Measurements from ENCODE around the gene ZNF160.
"Not testable (repeated sequence)": the region's sequence is repeated elsewhere in the genome, so short reads cannot be mapped to it uniquely, and the experiment has no call there.

The ZNF160 gene

GRCh38 chr19:53091413-53092254 is 11.6 kb downstream of the ZNF160 start:
- DNase-seq (ENCODE audit: low spot score), result no peak

- peak; percentile 30 for DNase-seq (ENCODE audit: low spot score)
Observed at GRCh38 chr19:53088091-53088490, 15.1 kb downstream of the ZNF160 start.

GRCh38 chr19:53086949-53087348 is 16.3 kb downstream of the ZNF160 start:
- DNase-seq (ENCODE audit: low spot score), result peak; percentile 86

- DNase-seq (ENCODE audit: low spot score), result no peak
Observed at GRCh38 chr19:53085496-53085895, 17.7 kb downstream of the ZNF160 start.

- no peak for DNase-seq (ENCODE audit: low spot score)
Observed at GRCh38 chr19:53082929-53083328, 20.3 kb downstream of the ZNF160 start.

- no peak for DNase-seq (ENCODE audit: low spot score)
Observed at GRCh38 chr19:53079313-53079924, 23.8 kb downstream of the ZNF160 start.

GRCh38 chr19:53078668-53079067 is 24.6 kb downstream of the ZNF160 start:
- no peak for DNase-seq (ENCODE audit: low spot score)

GRCh38 chr19:53076984-53077383 is 26.2 kb downstream of the ZNF160 start:
- DNase-seq (ENCODE audit: low spot score), result no peak

GRCh38 chr19:53068834-53069233 is 34.4 kb downstream of the ZNF160 start:
- DNase-seq (ENCODE audit: low spot score), result no peak

- no peak for DNase-seq (ENCODE audit: low spot score)
Observed at GRCh38 chr19:53068199-53068598, 35.0 kb downstream of the ZNF160 start.

- DNase-seq (ENCODE audit: low spot score), result no peak
Observed at GRCh38 chr19:53057904-53058580, 45.2 kb downstream of the ZNF160 start.

GRCh38 chr19:53055117-53055516 is 48.1 kb downstream of the ZNF160 start:
- DNase-seq (ENCODE audit: low spot score), result no peak

- DNase-seq (ENCODE audit: low spot score), result no peak
Observed at GRCh38 chr19:53047379-53047778, 55.8 kb downstream of the ZNF160 start.

GRCh38 chr19:53045536-53045935 is 57.7 kb downstream of the ZNF160 start:
- DNase-seq (ENCODE audit: low spot score), result no peak

- DNase-seq (ENCODE audit: low spot score), result no peak
Observed at GRCh38 chr19:53041366-53041765, 61.9 kb downstream of the ZNF160 start.

- DNase-seq (ENCODE audit: low spot score), result peak; percentile 22
Observed at GRCh38 chr19:53037101-53038097, 65.8 kb downstream of the ZNF160 start.

GRCh38 chr19:53034948-53035675 is 68.1 kb downstream of the ZNF160 start:
- DNase-seq (ENCODE audit: low spot score), result no peak

- no peak for DNase-seq (ENCODE audit: low spot score)
Observed at GRCh38 chr19:53034054-53034453, 69.2 kb downstream of the ZNF160 start.

- DNase-seq (ENCODE audit: low spot score), result not testable (repeated sequence)
Observed at GRCh38 chr19:53028306-53028705, 74.9 kb downstream of the ZNF160 start.

GRCh38 chr19:53019684-53020083 is 83.5 kb downstream of the ZNF160 start:
- no peak for DNase-seq (ENCODE audit: low spot score)

Measured in kidney capillary endothelial cell (primary cell).